Activated gamma-delta T cell treated with Interleukin-2 at 50 U/mL for 16 hours (primary cell): ENCODE data around the gene FTH1.

Source experiments
- DNase-seq: peaks from one replicate; pipeline ENCODE4 v3.0.0-alpha.2; 2020

Gene FTH1

DNA sequence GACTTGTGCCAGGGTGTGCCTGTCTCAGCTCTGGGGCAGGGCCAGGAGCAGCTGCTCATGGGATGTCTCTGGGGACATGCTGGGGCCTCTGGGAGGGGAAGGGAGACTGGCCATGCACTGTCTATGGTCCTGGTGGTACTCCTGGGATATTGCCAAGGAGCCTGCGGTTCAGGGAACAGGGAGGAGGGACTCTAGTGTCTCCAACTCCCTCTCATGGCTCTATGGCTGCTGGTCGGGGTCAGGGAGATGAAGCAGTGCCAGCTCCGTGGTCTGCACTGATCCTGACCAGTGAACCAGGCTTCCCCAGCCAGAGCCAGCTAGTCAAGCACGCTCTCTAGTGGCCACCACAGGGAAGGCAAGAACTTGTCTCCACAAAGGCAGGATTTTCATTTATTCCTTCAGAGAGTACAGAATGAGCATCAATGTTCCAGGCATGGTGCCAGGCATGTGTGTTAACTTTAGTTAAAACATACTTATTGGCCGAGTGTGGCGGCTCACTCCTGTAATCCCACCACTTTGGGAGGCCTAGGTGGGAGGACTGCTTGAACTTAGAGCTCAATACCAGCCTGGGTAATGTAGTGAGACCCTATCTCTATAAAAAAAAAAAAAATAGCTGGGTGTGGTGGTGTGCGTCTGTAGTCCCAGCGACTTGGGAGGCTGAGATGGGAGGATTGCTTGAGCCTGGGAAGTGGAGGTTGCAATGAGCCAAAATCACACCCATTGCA is 19.8 kb downstream of the FTH1 start:
- DNase-seq, result peak; percentile 59

DNA sequence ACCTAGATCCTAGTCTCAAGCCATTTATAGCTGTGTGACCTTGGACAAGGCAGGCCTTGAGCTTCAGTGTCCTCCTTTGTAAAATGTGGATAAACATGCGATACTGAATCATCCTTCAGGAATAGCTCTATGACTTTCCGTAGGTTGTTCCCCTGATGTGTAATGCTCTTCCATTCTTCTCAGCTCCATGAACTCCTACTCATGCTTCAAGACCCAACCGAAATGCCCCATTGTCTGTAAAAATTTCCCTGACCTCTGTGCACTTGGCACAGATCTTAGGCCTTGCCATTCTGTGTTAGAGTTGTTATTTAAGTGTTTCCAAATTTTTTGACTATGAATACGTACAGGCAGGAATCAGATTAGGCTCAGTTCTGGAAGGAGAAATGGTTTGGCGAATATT is 20.5 kb downstream of the FTH1 start:
- DNase-seq, result no peak

DNA sequence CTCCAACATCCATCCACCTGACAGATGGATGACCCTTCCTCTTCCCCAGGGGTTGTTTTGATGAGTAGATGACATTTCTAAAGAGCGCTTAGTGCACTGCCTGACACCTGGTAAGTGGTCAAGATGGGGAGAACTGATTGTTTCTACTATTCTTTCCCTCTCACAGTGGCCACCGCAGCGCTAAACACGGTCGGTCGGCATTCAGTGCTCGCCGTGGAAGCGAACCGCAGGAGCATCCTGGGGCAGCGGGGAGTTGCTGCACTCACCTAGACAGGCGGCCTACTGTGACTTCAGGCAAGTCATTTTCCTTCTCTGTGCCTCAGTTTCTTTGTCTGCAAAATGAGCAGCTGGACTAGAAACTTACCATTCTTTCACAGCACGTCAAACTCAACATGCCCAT is 22.2 kb downstream of the FTH1 start:
- no peak for DNase-seq

DNA sequence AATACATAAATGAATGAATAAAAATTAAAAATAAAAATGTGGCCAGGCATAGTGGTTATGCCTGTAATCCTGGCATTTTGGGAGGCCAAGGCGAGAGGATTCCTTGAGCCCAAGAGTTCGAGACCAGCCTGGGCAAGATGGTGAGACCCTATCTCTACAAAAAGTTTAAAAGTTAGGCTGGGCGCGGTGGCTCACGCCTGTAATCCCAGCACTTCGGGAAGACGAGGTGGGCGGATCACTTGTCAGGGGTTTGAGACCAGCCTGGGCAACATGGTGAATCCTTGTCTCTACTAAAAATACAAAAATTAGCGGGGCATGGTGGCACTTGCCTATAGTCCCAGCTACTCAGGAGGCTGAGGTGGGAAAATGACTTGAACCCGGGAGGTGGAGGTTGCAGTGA is 27.0 kb downstream of the FTH1 start:
- DNase-seq, result no peak

DNA sequence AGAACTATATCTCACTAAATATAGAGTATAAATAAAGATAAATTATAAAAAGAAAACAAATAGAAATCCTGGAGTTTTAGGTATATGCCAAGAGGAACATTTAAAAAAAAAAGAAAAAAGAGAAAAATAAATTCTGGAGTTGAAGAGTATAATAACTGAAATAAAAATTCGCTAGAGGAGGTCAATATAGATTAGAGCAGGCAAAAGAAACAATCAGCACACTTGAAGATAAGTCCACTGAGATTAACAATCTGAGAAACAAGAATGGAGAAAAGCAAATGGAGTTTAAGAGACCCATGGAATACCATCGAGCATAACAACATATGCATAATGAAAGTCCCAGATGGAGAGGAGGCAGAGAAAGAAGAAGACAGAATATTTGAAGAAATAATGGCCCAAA is 31.6 kb downstream of the FTH1 start:
- no peak for DNase-seq

DNA sequence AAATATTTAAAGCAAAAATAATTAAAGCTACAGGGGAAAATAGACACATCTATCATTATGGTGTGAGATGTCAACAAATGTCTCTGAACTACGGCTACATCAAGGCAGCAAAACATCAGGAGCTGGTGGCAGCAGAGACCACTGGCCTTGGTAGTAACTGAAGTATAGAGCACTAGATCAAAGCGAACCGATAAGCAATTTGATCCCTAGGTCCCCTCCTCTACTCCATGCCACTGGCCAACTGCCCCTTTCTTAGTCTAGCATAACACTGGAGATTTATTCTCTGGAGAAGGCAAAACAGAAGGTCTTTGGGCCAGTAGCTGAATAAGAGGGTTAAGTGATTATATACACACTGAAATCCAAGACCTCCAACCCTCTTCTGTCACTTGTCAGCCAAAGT is 36.5 kb downstream of the FTH1 start:
- no peak for DNase-seq

DNA sequence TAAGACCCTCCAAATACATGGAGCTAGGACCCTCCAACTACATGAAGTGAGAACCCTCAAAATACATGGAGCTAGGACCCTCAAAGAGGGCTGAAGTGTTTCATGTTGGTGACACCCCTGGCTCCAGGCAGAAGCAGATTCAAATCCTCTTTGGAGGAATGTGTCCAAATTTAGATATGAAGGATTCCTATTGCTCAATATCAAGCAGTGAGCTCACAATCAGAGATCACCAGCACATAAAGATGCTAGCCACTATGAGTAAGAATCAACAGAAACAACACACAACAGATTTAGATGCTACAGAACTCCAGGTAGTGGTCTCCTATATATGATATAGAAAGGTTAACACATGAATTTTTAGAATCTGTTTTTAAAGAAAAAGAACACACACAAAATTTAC is 38.8 kb downstream of the FTH1 start:
- no peak for DNase-seq

DNA sequence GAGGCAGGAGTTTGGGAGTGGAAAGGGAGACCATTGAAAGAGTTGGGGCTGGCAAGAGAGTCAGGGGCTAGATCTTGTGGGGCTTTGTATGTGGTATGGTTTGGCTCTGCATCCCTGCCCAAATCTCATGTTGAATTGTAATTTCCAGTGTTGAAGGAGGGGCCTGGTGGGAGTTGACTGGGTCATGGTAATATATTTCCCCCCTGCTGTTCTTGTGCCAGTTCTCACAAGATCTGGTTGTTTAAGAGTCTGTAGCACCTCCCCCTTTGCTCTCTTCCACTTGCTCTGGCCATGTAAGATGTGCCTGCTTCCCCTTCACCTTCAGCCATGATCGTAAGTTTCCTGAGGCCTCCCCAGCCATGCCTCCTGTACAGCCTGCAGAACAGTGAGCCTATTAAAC is 39.9 kb downstream of the FTH1 start:
- DNase-seq, result no peak

DNA sequence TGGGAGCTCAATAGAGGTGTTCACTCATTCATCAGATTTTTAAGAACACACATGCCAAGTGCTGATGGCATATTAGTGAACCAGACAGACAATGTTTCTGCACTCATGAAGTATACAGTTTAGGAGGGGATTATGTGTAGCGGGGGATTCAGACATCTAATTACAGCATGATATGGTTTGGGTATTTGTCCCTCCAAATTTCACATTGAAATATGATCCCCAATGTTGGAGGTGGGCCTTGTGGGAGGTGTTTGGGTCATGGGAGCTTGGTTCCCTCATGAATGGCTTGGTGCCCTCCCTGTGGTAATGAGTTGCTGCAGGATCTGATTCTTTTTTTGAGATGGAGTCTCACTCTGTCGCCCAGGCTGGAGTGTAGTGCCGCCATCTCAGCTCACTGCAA is 41.2 kb downstream of the FTH1 start:
- DNase-seq, result no peak

DNA sequence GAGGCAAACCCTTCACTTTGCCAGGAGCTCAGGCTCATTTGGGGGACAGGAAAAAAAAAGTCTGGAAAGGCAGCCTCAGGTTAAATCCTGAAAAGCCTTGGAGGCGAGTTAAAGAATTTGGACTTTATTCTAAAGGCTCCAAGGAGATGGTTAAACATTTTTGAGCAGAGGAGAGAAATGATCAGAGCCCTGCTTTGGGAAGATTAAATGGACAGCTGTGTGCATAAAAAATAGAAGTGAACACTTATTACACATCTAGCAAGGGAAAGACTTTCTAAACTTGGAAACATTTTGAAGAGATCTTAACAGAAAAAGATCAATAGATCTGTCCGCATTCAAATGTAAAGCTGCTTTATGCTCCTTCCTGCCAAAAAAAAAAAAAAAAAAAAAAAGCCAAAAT is 41.7 kb downstream of the FTH1 start:
- DNase-seq, result no peak

DNA sequence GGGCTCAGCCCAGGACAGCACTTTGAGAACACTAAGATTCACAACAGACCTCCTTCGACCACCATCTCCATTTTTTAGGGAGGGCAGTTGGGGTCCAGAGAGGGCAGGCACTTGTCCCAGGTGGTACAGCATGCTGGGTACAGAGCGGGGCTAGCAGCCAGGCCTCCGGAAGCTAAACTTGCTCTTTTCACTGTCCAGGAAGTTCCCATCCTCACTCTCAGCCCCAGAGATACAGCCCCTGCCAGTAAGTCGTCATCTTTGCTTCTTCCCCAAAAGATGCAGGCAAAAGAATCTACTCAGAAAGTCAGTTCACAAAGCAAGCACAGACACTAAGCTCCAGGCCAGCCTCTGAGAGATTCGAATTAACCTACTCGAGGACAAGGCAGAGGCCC is 43.4 kb downstream of the FTH1 start:
- DNase-seq, result no peak

DNA sequence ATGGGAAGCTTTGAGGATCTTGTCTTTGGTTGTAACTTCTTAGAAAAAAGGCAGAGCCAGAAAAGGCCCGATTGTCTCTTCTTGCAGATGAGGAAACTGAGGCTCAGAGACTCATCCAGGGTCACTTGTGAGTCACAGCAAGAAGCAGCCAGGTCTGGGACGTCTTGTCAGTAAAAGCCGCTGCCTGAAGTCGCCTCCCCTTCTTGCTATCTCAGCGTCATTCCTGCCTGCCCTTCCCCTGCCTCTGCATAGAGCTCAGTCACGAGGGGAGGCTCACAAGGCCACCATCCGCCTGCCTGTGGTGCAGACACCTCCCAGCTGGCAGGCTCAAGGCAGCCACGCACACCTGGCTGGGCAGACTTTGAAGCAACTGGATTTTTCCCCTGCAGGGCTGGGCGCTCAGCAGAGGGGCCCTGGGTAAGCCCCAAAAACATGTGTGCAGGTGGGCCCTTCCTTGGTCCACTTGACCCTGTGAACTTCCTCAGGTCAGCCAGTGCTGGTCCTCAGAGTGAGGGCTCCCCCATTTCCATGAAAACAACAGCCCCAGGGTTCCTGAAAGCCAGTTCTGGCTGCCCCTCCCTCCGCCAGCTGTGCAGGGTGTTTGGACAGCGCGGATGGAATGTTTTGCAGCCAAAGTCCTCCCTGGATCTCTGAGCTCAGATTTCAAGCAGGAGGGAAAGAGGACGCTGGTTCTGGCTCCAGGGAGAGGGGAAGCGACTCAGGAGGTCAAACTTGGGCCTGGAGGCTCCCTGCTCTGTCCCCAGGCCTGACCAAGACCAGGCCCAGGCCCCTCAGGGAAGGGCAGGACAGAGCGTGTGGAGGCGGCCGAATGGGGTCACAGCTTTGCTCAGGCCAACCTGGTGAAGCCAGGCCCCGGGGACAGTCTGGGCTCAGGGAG is 44.0 kb downstream of the FTH1 start:
- no peak for DNase-seq

DNA sequence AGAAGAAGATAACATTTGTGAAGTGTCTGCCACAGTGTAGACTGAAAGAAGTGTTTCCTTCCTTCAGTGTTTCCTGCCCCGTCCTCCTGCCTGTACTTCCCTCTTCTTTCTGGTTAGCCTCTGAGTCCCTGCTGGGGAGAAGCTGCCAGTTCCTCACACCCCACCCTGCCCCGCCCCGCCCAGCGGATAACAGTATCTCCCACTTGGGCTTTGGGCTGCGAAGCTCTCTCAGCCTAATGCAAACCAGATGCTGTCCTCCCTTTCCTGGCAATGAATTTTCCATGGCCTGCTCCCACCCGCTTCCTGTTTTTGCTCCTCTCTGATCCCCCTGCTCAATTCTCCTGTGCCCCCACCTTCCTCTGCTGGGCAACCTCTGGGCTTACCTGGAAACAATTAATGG is 44.9 kb downstream of the FTH1 start:
- no peak for DNase-seq

DNA sequence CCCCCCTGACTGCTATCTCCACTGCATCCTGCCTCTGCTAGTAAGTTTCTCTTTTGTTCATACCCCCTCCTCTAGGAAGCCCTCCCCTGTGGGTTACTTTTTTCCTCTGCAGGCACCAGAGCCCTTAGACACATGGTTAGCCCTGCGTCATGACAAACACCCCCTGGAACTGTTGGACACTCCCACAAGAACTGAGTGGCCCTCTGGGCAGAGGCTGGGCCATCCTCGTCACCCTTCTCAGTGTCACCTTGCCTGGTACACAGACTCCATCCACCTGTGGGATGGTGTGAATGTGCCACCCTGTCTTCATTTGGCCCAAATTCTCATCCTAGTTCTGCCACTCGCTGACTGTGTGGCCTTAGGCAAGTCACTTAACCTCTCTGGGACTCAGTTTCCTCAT is 46.0 kb downstream of the FTH1 start:
- DNase-seq, result no peak

DNA sequence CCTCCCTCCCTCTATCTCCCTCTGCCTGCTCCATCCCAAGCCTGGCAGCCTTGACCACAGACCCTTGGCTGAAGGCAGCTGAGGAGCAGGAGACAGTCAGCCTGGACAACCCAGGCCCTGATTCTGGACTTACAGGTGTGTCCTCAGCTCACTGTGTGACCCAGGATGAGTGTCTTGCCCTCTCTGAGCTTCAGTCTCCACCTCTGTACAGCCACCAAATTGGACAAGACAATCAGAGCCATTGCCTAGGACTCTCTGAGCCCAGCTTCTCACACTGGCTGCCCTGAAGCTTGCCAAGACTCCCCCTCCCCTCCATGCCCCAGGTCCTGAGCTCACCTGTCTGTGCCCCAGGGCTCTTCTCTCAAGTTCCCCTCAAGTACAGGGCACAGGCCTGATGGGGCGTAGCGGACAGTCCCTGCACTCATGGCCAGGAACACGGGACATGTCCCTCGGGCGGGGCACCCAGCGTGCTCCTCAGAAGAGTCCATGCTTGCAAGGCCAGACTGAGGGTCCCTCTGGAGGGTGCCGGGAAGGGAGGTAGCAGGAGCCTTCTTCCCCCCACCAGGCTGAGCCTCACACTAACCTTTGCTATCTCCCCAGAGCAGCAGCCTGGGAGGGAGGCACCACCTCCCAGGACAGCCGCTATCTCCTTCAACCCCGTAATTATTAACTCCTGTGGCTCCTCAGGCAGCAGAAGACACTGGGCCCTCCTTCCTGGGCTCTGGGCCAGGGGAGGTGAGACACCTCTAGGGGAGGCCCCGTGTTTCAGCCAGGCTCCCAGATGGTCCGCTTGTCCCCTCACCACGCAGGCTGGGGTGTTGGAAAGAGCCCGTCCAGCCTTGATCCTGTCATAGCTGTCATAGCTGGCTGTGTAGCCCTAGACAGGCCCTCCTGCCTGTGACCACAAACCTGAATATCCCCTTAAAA is 47.5 kb downstream of the FTH1 start:
- no peak for DNase-seq

DNA sequence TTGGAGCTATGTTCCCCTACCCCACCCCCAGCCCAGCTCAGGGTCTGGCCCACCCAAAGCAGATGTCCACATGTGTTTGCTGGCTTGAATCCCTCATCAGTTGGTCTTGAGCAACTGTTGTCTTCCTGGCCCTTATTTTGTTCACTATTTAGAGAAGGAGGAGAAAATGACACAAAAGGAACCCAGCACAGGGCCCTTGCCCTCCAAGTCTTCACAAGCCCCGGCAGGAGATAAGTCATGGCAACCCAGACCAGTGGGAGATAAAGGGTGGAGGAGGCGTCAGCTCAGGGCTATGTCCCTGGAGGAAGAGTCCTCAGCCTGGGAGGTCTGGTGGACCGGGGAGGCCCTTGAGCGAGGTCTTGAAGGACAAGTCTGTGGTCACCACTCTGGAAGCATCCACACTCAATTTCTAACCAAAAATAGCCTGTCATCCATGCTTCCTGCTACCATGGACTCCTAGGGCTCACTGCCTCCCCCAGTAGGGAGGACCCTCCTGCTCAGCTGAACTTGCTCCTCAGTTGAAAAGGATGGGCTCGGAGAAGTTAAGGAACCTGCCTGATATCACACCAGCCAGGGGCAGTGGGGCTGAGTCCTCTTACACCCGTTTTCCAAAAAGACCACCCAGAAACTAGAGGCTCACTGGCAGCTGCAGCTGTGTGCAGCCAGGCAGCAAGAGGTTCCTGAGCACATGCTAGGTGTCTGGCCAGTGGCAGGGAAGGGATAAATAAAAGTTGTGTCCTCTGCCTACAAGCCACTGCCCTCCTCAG is 48.3 kb downstream of the FTH1 start:
- no peak for DNase-seq

DNA sequence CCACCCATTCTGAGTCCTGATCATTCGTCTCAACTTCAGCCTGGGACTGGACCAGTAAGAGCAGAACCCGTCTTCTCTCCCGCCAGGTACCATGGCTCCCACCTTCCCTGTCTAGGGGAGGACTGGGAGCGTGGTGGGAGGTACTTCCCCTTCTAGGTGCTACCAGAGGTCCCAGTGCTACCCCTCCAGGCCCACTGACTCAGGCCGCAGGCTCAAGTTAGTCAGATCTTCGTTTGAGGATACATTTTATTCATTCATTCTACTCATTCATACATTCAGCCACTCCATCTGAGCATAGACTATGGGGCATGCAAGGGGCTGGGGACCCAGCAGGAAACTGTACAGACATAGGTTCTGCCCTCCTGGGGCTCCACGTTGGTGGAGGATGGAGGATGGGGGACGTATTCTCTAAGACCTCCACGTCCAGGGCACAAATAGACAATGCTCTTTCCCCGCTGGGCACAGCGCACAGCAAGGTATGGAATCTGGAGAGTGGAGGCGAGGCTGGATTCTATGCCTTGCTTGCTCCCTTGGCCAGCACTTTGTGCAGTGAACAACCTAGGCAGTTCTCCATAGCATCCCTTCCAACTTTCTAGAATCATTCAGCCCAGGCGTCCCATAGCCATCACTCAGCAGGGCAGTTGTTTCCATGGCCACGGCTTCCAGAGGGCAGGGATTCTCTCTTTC is 49.0 kb downstream of the FTH1 start:
- DNase-seq, result no peak

DNA sequence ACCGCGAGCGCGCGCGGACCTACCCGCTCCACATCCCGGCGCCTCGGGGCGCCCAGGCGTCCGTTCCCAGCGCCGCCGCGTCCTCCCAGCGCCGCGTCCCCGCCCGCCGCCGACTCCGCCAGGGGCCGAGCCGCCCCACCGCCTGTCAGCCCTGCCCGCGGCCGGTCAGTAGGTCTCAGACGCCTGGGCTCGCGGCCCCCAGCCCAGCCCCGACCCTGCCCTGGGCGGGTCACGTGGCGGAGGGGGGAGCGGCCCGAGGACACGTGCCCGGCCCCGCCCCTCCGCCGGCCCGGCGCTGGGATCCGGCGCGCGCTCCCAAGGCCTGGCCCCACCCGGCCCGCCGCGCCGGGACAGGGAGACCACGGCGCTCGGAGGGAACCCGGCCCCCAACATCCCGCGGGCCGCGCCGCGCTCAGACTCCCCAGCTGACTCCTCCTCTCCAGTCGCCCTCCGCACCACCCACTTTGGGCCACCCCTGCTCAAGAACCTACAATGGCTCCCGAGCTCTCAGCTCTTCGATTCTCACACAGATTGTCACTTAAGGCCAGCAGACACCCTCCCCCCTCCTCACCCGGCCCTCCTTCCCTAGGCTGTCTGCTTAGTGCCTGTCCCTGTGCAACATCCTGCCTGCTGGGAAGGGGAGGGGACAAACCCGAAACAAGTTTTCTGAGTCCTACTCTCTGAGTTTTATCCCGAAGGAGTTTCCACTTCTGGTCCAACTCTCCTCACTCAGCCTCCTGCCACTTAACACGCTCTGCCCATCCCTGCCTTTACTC is 49.9 kb downstream of the FTH1 start, which contains the start of gene RAB3IL1:
TSS of gene RAB3IL1 (minus strand) at position 233 of the 776 bp plus-strand sequence. CDS start at position 34, 199 bp downstream.
- no peak for DNase-seq

DNA sequence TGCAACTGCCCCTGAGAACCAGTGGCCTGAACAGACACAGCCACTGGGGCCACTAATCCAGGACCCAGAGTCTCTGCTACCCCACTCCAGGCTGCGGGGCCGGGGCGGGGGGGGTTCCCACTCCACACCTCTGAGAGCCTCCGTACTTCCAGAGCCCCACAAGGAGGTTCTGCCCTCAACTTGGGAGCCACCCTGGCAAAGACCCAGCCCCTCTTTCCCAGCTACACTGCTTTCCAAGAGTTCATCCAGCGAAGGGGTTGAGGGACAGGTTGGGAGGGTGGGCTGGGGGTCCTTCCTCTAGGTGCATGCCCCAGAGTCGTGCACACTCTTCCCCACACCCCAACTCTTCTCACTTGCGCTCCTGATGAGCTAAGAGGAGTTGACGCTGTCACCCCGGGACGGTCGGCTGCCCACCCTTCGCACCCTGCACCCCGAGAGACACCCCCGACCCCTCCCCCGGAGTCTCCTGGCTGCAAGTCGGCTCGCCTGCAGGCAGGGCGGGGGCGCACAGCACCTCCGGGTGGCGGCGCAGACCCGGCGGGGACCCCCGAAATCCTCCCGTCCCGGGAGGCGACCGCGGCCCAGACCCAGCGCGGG is 50.6 kb downstream of the FTH1 start:
- DNase-seq, result no peak

DNA sequence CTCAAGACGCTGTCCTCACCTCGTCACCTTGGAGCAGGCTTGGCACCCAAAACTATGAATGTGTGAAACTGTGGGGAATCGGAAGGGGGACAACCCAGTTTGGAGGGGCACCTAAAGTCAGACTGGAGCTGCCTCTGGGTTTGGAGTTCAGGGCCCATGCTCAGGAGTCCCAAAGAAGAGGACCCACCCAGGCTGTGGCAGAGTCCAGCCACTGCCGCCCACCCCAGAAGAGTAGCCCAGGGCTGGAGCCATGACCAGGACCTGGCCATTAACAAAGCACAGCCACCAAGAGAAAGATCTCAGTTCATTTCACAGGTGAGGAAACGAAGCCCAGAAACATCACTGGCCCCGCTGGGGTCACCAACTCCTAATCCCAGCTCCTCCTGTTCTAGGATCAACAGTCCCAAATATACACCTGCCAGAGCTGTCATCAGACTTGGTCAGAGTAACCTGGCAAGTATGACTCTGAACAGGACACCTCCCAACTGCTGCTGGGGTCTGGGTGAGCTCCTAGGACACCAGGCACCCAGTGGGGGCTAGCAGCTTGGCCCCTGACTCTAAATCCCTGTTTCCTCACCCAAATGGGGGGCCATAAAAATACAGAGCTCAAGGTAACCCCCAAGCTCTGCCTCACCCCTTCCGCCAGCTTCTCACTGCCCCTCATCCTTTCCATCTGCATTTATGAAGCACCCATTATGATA is 52.8 kb downstream of the FTH1 start:
- DNase-seq, result no peak
